ENCODE measurements around the gene CRACR2B.
A peak's percentile ranks its signal among the peaks of the same experiment; 100 is the strongest.

The CRACR2B gene

GRCh38 chr11:833849-834311 lies 6.2 kb downstream of the CRACR2B start:
- no peak for DNase-seq
- in situ Hi-C loops (cut with HindIII; ENCODE audit: low pct_ligation_motif_present, low pct_unique_long_range_greater_than_20kb, low sequenced_read_pairs) = no loop called here

GRCh38 chr11:834371-835316 lies 6.9 kb downstream of the CRACR2B start:
- DNase-seq = peak; percentile 93

GRCh38 chr11:836274-836673 lies 8.6 kb downstream of the CRACR2B start:
- in situ Hi-C loops (cut with HindIII; ENCODE audit: low pct_ligation_motif_present, low pct_unique_long_range_greater_than_20kb, low sequenced_read_pairs) = no loop called here
- no peak for DNase-seq

More at GRCh38 chr11:834371-835316, 6.9 kb downstream of the CRACR2B start:
- in situ Hi-C loops (cut with HindIII; ENCODE audit: low pct_ligation_motif_present, low pct_unique_long_range_greater_than_20kb, low sequenced_read_pairs) = no loop called here

- no peak for DNase-seq
- in situ Hi-C loops (cut with HindIII; ENCODE audit: low pct_ligation_motif_present, low pct_unique_long_range_greater_than_20kb, low sequenced_read_pairs) = no loop called here
Measured at GRCh38 chr11:836700-837099, 9.0 kb downstream of the CRACR2B start.

GRCh38 chr11:837189-837989 lies 9.7 kb downstream of the CRACR2B start:
- in situ Hi-C loops (cut with HindIII; ENCODE audit: low pct_ligation_motif_present, low pct_unique_long_range_greater_than_20kb, low sequenced_read_pairs) = no loop called here
- no peak for DNase-seq

GRCh38 chr11:837990-838307 lies 10.2 kb downstream of the CRACR2B start:
- DNase-seq = no peak
- in situ Hi-C loops (cut with HindIII; ENCODE audit: low pct_ligation_motif_present, low pct_unique_long_range_greater_than_20kb, low sequenced_read_pairs) = no loop called here

GRCh38 chr11:838441-839279 lies 10.9 kb downstream of the CRACR2B start:
- in situ Hi-C loops (cut with HindIII; ENCODE audit: low pct_ligation_motif_present, low pct_unique_long_range_greater_than_20kb, low sequenced_read_pairs) = no loop called here
- DNase-seq = no peak

GRCh38 chr11:839280-839623 lies 11.5 kb downstream of the CRACR2B start:
- DNase-seq = no peak
- in situ Hi-C loops (cut with HindIII; ENCODE audit: low pct_ligation_motif_present, low pct_unique_long_range_greater_than_20kb, low sequenced_read_pairs) = no loop called here

GRCh38 chr11:839875-840617 lies 12.3 kb downstream of the CRACR2B start:
- no peak for DNase-seq
- in situ Hi-C loops (cut with HindIII; ENCODE audit: low pct_ligation_motif_present, low pct_unique_long_range_greater_than_20kb, low sequenced_read_pairs) = no loop called here

GRCh38 chr11:841981-842369 lies 14.3 kb downstream of the CRACR2B start:
- in situ Hi-C loops (cut with HindIII; ENCODE audit: low pct_ligation_motif_present, low pct_unique_long_range_greater_than_20kb, low sequenced_read_pairs) = no loop called here
- DNase-seq = no peak

GRCh38 chr11:842370-843002 lies 14.8 kb downstream of the CRACR2B start, which contains the start of the genes POLR2L and TSPAN4:
Gene POLR2L (minus strand): TSS chr11:842529. CDS start chr11:842508, 21 bp downstream.
Gene TSPAN4 (plus strand): TSS chr11:842852. CDS start chr11:850305, 7,453 bp downstream.
- DNase-seq = peak; percentile 85
- in situ Hi-C loops (cut with HindIII; ENCODE audit: low pct_ligation_motif_present, low pct_unique_long_range_greater_than_20kb, low sequenced_read_pairs) = no loop called here

- no peak for DNase-seq
- in situ Hi-C loops (cut with HindIII; ENCODE audit: low pct_ligation_motif_present, low pct_unique_long_range_greater_than_20kb, low sequenced_read_pairs) = no loop called here
Measured at GRCh38 chr11:843086-843734, 15.5 kb downstream of the CRACR2B start.

GRCh38 chr11:843818-844692 lies 16.3 kb downstream of the CRACR2B start:
- DNase-seq = peak; percentile 94
- in situ Hi-C loops (cut with HindIII; ENCODE audit: low pct_ligation_motif_present, low pct_unique_long_range_greater_than_20kb, low sequenced_read_pairs) = no loop called here

GRCh38 chr11:844693-845644 lies 17.2 kb downstream of the CRACR2B start:
- peak; percentile 83 for DNase-seq
- in situ Hi-C loops (cut with HindIII; ENCODE audit: low pct_ligation_motif_present, low pct_unique_long_range_greater_than_20kb, low sequenced_read_pairs) = no loop called here

GRCh38 chr11:845872-846495 lies 18.3 kb downstream of the CRACR2B start:
- DNase-seq = no peak
- in situ Hi-C loops (cut with HindIII; ENCODE audit: low pct_ligation_motif_present, low pct_unique_long_range_greater_than_20kb, low sequenced_read_pairs) = no loop called here

Data from ACHN (cell line).